GM12878 (cell line): ENCODE results near the gene TAGLN3. TPM values are rescaled to one million over a fixed set of nuclear protein-coding genes. Genes with fewer than 3 reads are reported as not detected.

Source experiments
- ATAC-seq: fragments of 200-7000 bp; cut with Tn5 transposase; 3 replicates; pipeline ENCODE4 v1.9.1; 2020; ENCODE audit warnings: mild to moderate bottlenecking, moderate library complexity
- BruUV-seq: library from RNA; stranded (reverse); fragments of 400-500 nt; replicated peaks from 2 replicates; lab custom pipeline; 2021; lab: Mats Ljungman, UMichigan
- CTCF ChIA-PET: fragments of 300-600 bp; sonication (Branson Sonifier 250); formaldehyde crosslinking; extraction: SDS; loops from one replicate; lab custom pipeline; 2021; ENCODE audit warnings: inconsistent platforms; lab: Yijun Ruan, JAX
- POLR2A ChIA-PET: fragments of 350-600 bp; formaldehyde crosslinking; extraction: SDS; loops from one replicate; lab custom pipeline; 2021; ENCODE audit warnings: inconsistent platforms; lab: Charles Lee
- RAD21 ChIA-PET: fragments of 300-600 bp; sonication (Branson Sonifier 250); formaldehyde crosslinking; loops from one replicate; lab custom pipeline; 2023; ENCODE audit warnings: antibody characterized with exemption; ENCODE audit not compliant: unreplicated experiment; lab: Charles Lee
- SMC1A ChIA-PET: fragments of 300-600 bp; sonication (Branson Sonifier 250); formaldehyde crosslinking; loops from one replicate; lab custom pipeline; 2023; ENCODE audit not compliant: unreplicated experiment, uncharacterized antibody; lab: Charles Lee
- DNase-seq: peaks from one replicate; pipeline ENCODE4 v3.0.0-alpha.2; 2011; ENCODE audit warnings: low read depth, low spot score
- FAIRE-seq: peaks from 3 replicates; lab custom pipeline; 2011; peaks lifted over from hg19 to GRCh38; lab: Jason Lieb, UNC
- H2AFZ ChIP-seq: 2 replicates; pipeline ENCODE4 v1.6.0; 2011; ENCODE audit warnings: low read depth, low read length, control low read depth; ENCODE audit not compliant: control insufficient read depth
- H3K27ac ChIP-seq: 2 replicates; pipeline ENCODE4 v1.5.1; 2011; ENCODE audit warnings: control low read depth; ENCODE audit not compliant: control insufficient read depth, insufficient read depth
- H3K27me3 ChIP-seq, 2 experiments: replicated peaks in 1 of 2; 2 replicates each; pipeline versions ENCODE4 v1.6.0 to v1.6.1; 2011; ENCODE audit warnings: low read length in 1 of 2; ENCODE audit not compliant: control insufficient read depth in 2 of 2, insufficient read depth in 2 of 2
- H3K36me3 ChIP-seq, 2 experiments: 2 replicates each; pipeline ENCODE4 v1.5.1; 2011; ENCODE audit warnings: low read length in 1 of 2; ENCODE audit not compliant: control insufficient read depth in 2 of 2, insufficient read depth in 2 of 2
- H3K4me1 ChIP-seq: 2 replicates; pipeline ENCODE4 v1.6.1; 2011; ENCODE audit warnings: mild to moderate bottlenecking, low read length, moderate library complexity, mixed read lengths; ENCODE audit not compliant: control insufficient read depth, insufficient read depth
- H3K4me2 ChIP-seq: 2 replicates; pipeline ENCODE4 v1.6.0; 2011; ENCODE audit warnings: control low read depth; ENCODE audit not compliant: control insufficient read depth, insufficient read depth
- H3K4me3 ChIP-seq: fragments of 200-600 bp; sonication (generic); 2 replicates; pipeline ENCODE4 v1.5.1; 2016
- H3K79me2 ChIP-seq: 2 replicates; pipeline ENCODE4 v1.6.0; 2011; ENCODE audit warnings: low read length; ENCODE audit not compliant: control insufficient read depth, insufficient read depth
- H3K9ac ChIP-seq: 2 replicates; pipeline ENCODE4 v1.8.0; 2011; ENCODE audit warnings: low read length, control low read depth, mixed read lengths; ENCODE audit not compliant: control insufficient read depth, insufficient read depth
- H3K9me3 ChIP-seq: replicated peaks from 3 replicates; pipeline ENCODE4 v1.5.1; 2011; ENCODE audit warnings: mild to moderate bottlenecking, low read length; ENCODE audit not compliant: control insufficient read depth, insufficient read depth
- H4K20me1 ChIP-seq: 2 replicates; pipeline ENCODE4 v1.6.0; 2011; ENCODE audit not compliant: control insufficient read depth, insufficient read depth
- CBX5 ChIP-seq: sonication (generic); IDR thresholded peaks from 2 replicates; pipeline ENCODE4 v1.6.1; 2016; ENCODE audit warnings: low read depth, moderate library complexity, mild to moderate bottlenecking, inconsistent platforms
- CHD1 ChIP-seq: IDR thresholded peaks from 2 replicates; pipeline ENCODE4 v1.6.1; 2012; ENCODE audit warnings: low read depth, low read length, improper control_type of control experiment
- CREM ChIP-seq: IDR thresholded peaks from 2 replicates; pipeline ENCODE4 v1.6.1; 2014; ENCODE audit warnings: antibody characterized with exemption, low read depth
- FOXK2 ChIP-seq: fragments of 450-650 bp; IDR thresholded peaks from 2 replicates; pipeline ENCODE4 v1.6.1; 2017; ENCODE audit warnings: mild to moderate bottlenecking, moderate library complexity
- HCFC1 ChIP-seq: fragments of 150-350 bp; IDR thresholded peaks from 2 replicates; pipeline ENCODE4 v1.6.1; 2014; ENCODE audit warnings: low read length
- MEF2A ChIP-seq: IDR thresholded peaks from 2 replicates; pipeline ENCODE4 v1.6.1; 2011; ENCODE audit warnings: low read depth, mild to moderate bottlenecking, low read length, moderate library complexity; ENCODE audit not compliant: insufficient read depth
- MTA3 ChIP-seq: IDR thresholded peaks from 2 replicates; pipeline ENCODE4 v1.6.1; 2012; ENCODE audit warnings: low read length, inconsistent platforms, borderline replicate concordance
- MXI1 ChIP-seq: fragments of 150-350 bp; IDR thresholded peaks from 2 replicates; pipeline ENCODE4 v1.6.1; 2011; ENCODE audit warnings: low read depth, mild to moderate bottlenecking, inconsistent platforms, low read length, improper control_type of control experiment
- NFYB ChIP-seq: IDR thresholded peaks from 2 replicates; pipeline ENCODE4 v1.6.1; 2011; ENCODE audit warnings: low read depth, mild to moderate bottlenecking, low read length, improper control_type of control experiment, moderate library complexity; ENCODE audit not compliant: insufficient read depth
- RAD21 ChIP-seq: IDR thresholded peaks from 2 replicates; pipeline ENCODE4 v1.6.1; 2011; ENCODE audit warnings: mild to moderate bottlenecking, low read depth, low read length, moderate library complexity; ENCODE audit not compliant: insufficient read depth
- SMARCA5 ChIP-seq: fragments of 450-650 bp; IDR thresholded peaks from 2 replicates; pipeline ENCODE4 v1.6.1; 2017; ENCODE audit warnings: mild to moderate bottlenecking
- SPI1 ChIP-seq: IDR thresholded peaks from 2 replicates; pipeline ENCODE4 v1.6.1; 2011; ENCODE audit warnings: low read depth, mild to moderate bottlenecking, low read length, moderate library complexity, borderline replicate concordance; ENCODE audit not compliant: insufficient read depth
- SUZ12 ChIP-seq: fragments of 200-600 bp; sonication (generic); IDR thresholded peaks from one replicate; pipeline ENCODE4 v1.6.1; 2018; ENCODE audit warnings: antibody characterized with exemption, mild to moderate bottlenecking; ENCODE audit not compliant: unreplicated experiment
- ZBED1 ChIP-seq: IDR thresholded peaks from 2 replicates; pipeline ENCODE4 v1.6.1; 2016; ENCODE audit warnings: borderline replicate concordance
- ZNF24 ChIP-seq: fragments of 450-650 bp; IDR thresholded peaks from 2 replicates; pipeline ENCODE4 v1.6.1; 2017; ENCODE audit warnings: antibody characterized with exemption, mild to moderate bottlenecking
- WGBS: methylation state at CpG from one replicate; pipeline ENCODE4 v1.1.6; 2016; ENCODE audit warnings: low lambda C conversion rate; ENCODE audit not compliant: insufficient replicate concordance, insufficient coverage; ENCODE audit errors: missing lambda C conversion rate; 5-methylcytosine and 5-hydroxymethylcytosine counted together
- in situ Hi-C: fragments of 300-500 bp; cut with MboI; formaldehyde crosslinking; loops from 9 replicates; pipeline ENCODE4 v1.14.3; 2018; ENCODE audit warnings: mixed read lengths
- intact Hi-C: fragments of 100-400 bp; cut with micrococcal nuclease; formaldehyde crosslinking; loops from one replicate; pipeline ENCODE4 v1.14.2; 2022; ENCODE audit not compliant: unreplicated experiment
- polyA plus RNA-seq, 11 experiments: library from polyadenylated mRNA; depleted of rRNA in 4 of 11; unstranded in 6 of 11; stranded (reverse) in 5 of 11; fragments of >200 nt; fragmentation: Nextera tagmentation in 4 of 11; fragmentation: Illumina TruSeq in 1 of 11; extraction: Ambion mirVana in 4 of 11; extraction: Trizol in 1 of 11; gene quantifications; 1 replicate in 1 of 11; 2 replicates in 10 of 11; pipeline versions ENCODE4 v1.2.1 to v1.2.3, GENCODE V29; 2011 to 2016; ENCODE audit warnings: inconsistent platforms in 2 of 11, missing spikeins in 2 of 11, low read depth in 1 of 11
- total RNA-seq, 4 experiments: library from RNA; depleted of rRNA in 3 of 4; stranded (reverse); fragments of >200 nt in 3 of 4; fragmentation: Illumina TruSeq in 1 of 4; extraction: Trizol in 1 of 4; gene quantifications; 2 replicates each; pipeline versions ENCODE4 v1.2.1 to v1.2.3, GENCODE V29; 2013 to 2021
- TF ChIP-seq, protein P1 (sequence below): IDR thresholded peaks from 2 replicates; pipeline ENCODE4 v1.6.1; 2011; ENCODE audit warnings: mild to moderate bottlenecking, low read depth, low read length, moderate library complexity; ENCODE audit not compliant: insufficient replicate concordance
- TF ChIP-seq, protein P2 (sequence below): IDR thresholded peaks from 2 replicates; pipeline ENCODE4 v1.6.1; 2011; ENCODE audit warnings: low read depth, mild to moderate bottlenecking, low read length, moderate library complexity, borderline replicate concordance; ENCODE audit errors: extremely low read depth

The TAGLN3 gene
- total and polyA plus RNA-seq, 10 of the 15 experiments (the other 5 are each of a cell fraction or from before 2014, with no cell fraction given), result 0.06 to 0.53 (median 0.12) TPM; not detected in 3

DNA sequence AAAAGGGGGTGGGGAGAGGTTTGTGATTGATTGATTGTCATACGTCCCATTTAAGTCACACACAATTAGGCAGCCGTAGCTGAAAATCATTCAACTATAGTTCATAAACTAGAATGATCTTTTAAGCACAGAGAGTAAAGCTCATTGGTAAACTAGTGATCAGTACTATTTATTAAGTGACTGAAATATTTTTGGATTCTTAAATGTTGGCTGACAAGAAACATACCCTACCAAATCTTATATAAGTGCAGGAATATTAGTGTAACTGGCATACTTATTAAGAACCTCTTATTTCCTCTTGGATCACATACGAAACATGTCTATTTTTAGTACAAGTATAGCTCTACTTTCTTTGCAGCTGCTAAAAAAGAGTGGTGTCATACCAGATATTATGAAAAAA, 28.3 kb upstream of the TAGLN3 start:
- H3K79me2 ChIP-seq, result no peaks in the 10 kb centered on the region
- no peaks in the 10 kb centered on the region for H4K20me1 ChIP-seq
- no peak overlapping the region for H3K4me3 ChIP-seq
- TF ChIP-seq MTA3 (no peak), SUZ12 (no peak), SPI1 (no peak), MXI1 (no peak), FOXK2 (no peak), HCFC1 (no peak), CREM (no peak), CHD1 (no peak), CBX5 (no peak), MEF2A (no peak), ZNF24 (no peak), NFYB (no peak), RAD21 (no peak), ZBED1 (no peak), SMARCA5 (no peak)
- TF ChIP-seq, protein P1, sequence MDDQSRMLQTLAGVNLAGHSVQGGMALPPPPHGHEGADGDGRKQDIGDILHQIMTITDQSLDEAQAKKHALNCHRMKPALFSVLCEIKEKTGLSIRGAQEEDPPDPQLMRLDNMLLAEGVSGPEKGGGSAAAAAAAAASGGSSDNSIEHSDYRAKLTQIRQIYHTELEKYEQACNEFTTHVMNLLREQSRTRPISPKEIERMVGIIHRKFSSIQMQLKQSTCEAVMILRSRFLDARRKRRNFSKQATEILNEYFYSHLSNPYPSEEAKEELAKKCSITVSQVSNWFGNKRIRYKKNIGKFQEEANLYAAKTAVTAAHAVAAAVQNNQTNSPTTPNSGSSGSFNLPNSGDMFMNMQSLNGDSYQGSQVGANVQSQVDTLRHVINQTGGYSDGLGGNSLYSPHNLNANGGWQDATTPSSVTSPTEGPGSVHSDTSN, result no peak
- TF ChIP-seq, protein P2, sequence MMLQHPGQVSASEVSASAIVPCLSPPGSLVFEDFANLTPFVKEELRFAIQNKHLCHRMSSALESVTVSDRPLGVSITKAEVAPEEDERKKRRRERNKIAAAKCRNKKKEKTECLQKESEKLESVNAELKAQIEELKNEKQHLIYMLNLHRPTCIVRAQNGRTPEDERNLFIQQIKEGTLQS, result no peak
- FAIRE-seq, result no peak
- BruUV-seq, result no TSS peak
- no peaks in the 10 kb centered on the region for H3K9me3 ChIP-seq
- ChIA-PET POLR2A (interaction anchor here (1.4 to 1.9 kb wide), 2 partner anchors 19 to 254 kb away, joined by 3 to 5 read pairs; no protein-coding TSS in a partner anchor), RAD21 (interaction anchor here (1.3 to 10.6 kb wide), 6 partner anchors 43 to 252 kb away, joined by 3 to 177 read pairs (median 10); no protein-coding TSS in a partner anchor), CTCF (interaction anchor here (0.9 to 9.8 kb wide), 14 partner anchors 12 to 302 kb away, joined by 3 to 380 read pairs (median 5); no protein-coding TSS in a partner anchor), SMC1A (interaction anchor here (0.9 to 23.3 kb wide), 13 partner anchors 9 to 301 kb away, joined by 3 to 424 read pairs (median 5); no protein-coding TSS in a partner anchor)
- in situ Hi-C loops, result loop anchor here (5.0 to 10.0 kb wide), 3 partner anchors 253 to 396 kb away; no protein-coding TSS in a partner anchor
- no peak overlapping the region for H3K9ac ChIP-seq
- H3K4me1 ChIP-seq, result no peaks in the 10 kb centered on the region
- H3K4me2 ChIP-seq, result no peak overlapping the region
- no peak overlapping the region for H2AFZ ChIP-seq
- no peak for ATAC-seq
- H3K27me3 ChIP-seq, result no peaks in the 10 kb centered on the region
- no peaks in the 10 kb centered on the region for H3K36me3 ChIP-seq
- intact Hi-C loops, result no loop called here
- no peak overlapping the region for H3K27ac ChIP-seq
- 31% methylated on average over 3 of the region's 3 CpGs for WGBS
- DNase-seq, result no peak
